H1 (cell line): ENCODE data around the gene RAB3A.

Source experiments
- CHD2 ChIP-seq: IDR thresholded peaks from 2 replicates; pipeline ENCODE4 v1.6.1; 2012; ENCODE audit warnings: low read length, improper control_type of control experiment
- CTCF ChIP-seq, 3 experiments: IDR thresholded peaks; 1 replicate in 2 of 3; 2 replicates in 1 of 3; pipeline versions ENCODE4 v1.5.1 to v1.6.1; 2011; ENCODE audit warnings: low read length in 3 of 3, mild to moderate bottlenecking in 3 of 3, inconsistent platforms in 2 of 3, low read depth in 1 of 3, moderate library complexity in 1 of 3; ENCODE audit not compliant: insufficient read depth in 1 of 3; ENCODE audit errors: control extremely low read depth in 1 of 3
- EZH2 ChIP-seq: fragments of 200-600 bp; sonication (generic); IDR thresholded peaks from 2 replicates; pipeline ENCODE4 v1.7.1; 2012; ENCODE audit warnings: low read depth, mild to moderate bottlenecking, moderate library complexity, low read length, inconsistent platforms; ENCODE audit not compliant: severe bottlenecking
- HDAC6 ChIP-seq: IDR thresholded peaks from one replicate; pipeline ENCODE4 v1.7.1; 2012; ENCODE audit warnings: low read depth, mild to moderate bottlenecking, inconsistent platforms, low read length, moderate library complexity
- JUN ChIP-seq: IDR thresholded peaks from 2 replicates; pipeline ENCODE4 v1.6.1; 2011; ENCODE audit warnings: low read depth, mild to moderate bottlenecking, improper control_type of control experiment, low read length
- JUND ChIP-seq: IDR thresholded peaks from 2 replicates; pipeline ENCODE4 v1.6.1; 2011; ENCODE audit warnings: mild to moderate bottlenecking, improper control_type of control experiment, low read length
- POLR2A ChIP-seq, 2 experiments: IDR thresholded peaks; 1 replicate in 1 of 2; 2 replicates in 1 of 2; pipeline ENCODE4 v1.6.1; 2011; ENCODE audit warnings: low read depth in 2 of 2, low read length in 2 of 2, mild to moderate bottlenecking in 2 of 2; ENCODE audit errors: control extremely low read depth in 1 of 2
- SIN3A ChIP-seq, 2 experiments: IDR thresholded peaks in 1 of 2; conservative IDR thresholded peaks in 1 of 2; 2 replicates each; pipeline ENCODE4 v1.6.1; 2011 to 2012; ENCODE audit warnings: low read length in 2 of 2, improper control_type of control experiment in 1 of 2, low read depth in 1 of 2, mild to moderate bottlenecking in 1 of 2
- SP4 ChIP-seq: IDR thresholded peaks from 2 replicates; pipeline ENCODE4 v1.6.1; 2012; ENCODE audit warnings: low read length, inconsistent platforms
- TCF12 ChIP-seq: IDR thresholded peaks from 2 replicates; pipeline ENCODE4 v1.6.1; 2011; ENCODE audit warnings: low read depth, mild to moderate bottlenecking, low read length

DNA sequence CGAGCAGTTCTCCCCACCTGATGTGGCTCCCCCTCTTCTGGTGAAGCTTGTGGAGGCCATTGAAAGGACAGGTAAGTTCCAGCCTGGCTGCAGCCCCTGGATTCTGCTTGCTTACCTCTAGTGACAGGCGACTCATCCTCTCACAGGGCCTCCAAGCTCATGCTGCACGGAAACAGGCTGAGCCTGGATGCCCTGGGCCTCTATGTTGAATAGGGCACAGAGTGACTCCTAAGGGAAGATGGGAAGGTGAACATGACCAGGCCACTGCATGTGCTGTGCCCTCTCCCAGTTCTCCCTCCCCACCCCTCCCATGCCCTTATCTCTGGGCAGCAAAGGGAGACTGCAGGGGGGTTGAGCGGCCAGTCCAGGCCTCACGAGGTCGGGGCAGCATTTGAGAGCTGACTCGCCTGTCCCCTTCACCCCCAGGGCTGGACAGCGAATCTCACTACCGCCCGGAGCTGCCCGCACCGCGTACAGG is 43.3 kb downstream of the RAB3A start:
- TF ChIP-seq TCF12: no peak
- TF ChIP-seq CTCF (IDR thresholded peaks at IDR 0.05; ENCODE audit: control extremely low read depth in 1 of 3, insufficient read depth in 1 of 3, low read depth in 1 of 3, low read length in 3 of 3): no peak
- no peak for TF ChIP-seq JUND
- TF ChIP-seq JUN: no peak
- no peak for TF ChIP-seq SP4
- TF ChIP-seq HDAC6: no peak
- no peak for TF ChIP-seq POLR2A (IDR thresholded peaks at IDR 0.05; ENCODE audit: control extremely low read depth in 1 of 2, low read depth in 2 of 2, low read length in 2 of 2)
- TF ChIP-seq EZH2: no peak
- no peak for TF ChIP-seq SIN3A (conservative IDR thresholded peaks at IDR 0.05 in 1 of 2, IDR thresholded peaks at IDR 0.05 in 1 of 2; ENCODE audit: low read depth in 1 of 2, low read length in 2 of 2)
- TF ChIP-seq CHD2: no peak
